Umbilical cord (tissue), 2 donors: Measurements from ENCODE around the gene HSPBP1. TPM values are rescaled to one million over a fixed set of nuclear protein-coding genes. Genes with fewer than 3 reads are reported as not detected.
"Not testable (repeated sequence)": the region's sequence is repeated elsewhere in the genome, so short reads cannot be mapped to it uniquely, and the experiment has no call there.

Source experiments
- DNase-seq: peaks from one replicate; pipeline ENCODE4 v3.0.0-alpha.2; 2015; ENCODE audit warnings: low spot score
- total RNA-seq: library from RNA; depleted of rRNA; stranded (reverse); fragments of >200 nt; gene quantifications from one replicate; pipeline ENCODE4 v1.2.3, GENCODE V29; 2014; ENCODE audit warnings: low replicate concordance; ENCODE audit not compliant: insufficient read depth

Gene HSPBP1, protein sequence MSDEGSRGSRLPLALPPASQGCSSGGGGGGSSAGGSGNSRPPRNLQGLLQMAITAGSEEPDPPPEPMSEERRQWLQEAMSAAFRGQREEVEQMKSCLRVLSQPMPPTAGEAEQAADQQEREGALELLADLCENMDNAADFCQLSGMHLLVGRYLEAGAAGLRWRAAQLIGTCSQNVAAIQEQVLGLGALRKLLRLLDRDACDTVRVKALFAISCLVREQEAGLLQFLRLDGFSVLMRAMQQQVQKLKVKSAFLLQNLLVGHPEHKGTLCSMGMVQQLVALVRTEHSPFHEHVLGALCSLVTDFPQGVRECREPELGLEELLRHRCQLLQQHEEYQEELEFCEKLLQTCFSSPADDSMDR
- total RNA-seq = 7.0 TPM

DNA sequence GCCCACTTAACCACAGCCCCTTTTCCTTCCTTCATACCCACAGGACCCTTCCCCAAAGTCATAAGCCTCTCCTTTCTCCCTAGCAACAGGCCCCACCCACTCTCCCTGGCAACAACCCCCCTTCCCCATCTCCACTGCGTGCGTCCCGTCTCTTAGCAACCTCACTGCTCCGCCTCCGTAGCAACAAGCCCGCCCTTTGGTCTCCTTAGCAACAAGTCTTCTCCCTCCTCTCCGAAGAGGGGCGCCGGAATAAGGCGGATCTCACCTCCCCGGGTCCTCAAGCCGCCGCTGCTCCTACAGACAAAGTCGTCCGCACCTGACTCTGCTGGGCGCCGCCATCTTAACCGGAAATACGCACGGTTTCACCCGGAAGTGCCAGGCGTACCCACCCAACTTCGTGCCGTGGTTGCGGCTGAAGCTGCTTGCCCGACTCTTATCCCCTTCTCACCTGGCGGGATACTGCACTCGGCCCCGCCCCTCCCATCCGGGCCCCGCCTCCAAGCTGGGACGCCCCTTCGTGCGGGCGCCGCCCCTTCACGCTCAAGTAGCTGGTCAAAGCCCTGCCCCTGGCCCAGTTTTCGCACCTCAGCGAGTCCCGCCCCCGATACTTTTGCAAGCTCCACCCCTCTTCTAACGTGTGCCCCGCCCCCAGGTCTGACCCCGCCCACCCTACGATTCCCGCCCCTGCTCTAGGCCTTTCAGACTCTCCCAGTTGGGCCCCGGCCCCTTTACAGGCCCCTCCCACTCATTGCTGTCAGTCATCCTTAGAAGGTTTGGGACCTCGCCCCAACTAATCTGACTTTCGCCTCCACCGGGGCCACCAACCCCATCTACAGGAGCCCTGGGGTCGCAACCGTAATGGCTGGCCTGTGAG, at the start of gene HSPBP1:
Gene HSPBP1 (minus strand): TSS at position 341 of the 874 bp plus-strand sequence. CDS start 502 bp downstream, outside the sequence.
- DNase-seq = peak; percentile 97

DNA sequence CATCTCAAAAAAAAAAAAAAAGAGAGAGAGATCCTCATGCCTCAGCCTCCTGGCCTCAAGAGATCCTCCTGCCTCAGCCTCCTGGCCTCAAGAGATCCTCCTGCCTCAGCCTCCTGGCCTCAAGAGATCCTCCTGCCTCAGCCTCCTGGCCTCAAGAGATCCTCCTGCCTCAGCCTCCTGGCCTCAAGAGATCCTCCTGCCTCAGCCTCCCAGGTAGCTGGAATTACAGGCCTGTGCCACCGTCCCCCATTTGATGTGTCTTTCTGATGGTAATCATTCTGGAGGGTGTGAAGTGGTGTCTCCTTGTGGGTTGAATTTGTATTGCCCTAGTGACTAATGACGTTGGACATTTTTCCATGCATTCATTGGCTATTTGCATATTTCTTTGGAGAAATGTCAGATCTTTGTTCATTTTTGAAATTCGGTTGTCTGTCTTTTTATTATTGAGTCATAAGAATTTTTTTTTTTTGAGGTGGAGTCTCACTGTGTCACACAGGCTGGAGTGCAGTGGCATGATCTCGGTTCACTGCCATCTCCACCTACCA, 48.9 kb upstream of the HSPBP1 start:
- not testable (repeated sequence) for DNase-seq

DNA sequence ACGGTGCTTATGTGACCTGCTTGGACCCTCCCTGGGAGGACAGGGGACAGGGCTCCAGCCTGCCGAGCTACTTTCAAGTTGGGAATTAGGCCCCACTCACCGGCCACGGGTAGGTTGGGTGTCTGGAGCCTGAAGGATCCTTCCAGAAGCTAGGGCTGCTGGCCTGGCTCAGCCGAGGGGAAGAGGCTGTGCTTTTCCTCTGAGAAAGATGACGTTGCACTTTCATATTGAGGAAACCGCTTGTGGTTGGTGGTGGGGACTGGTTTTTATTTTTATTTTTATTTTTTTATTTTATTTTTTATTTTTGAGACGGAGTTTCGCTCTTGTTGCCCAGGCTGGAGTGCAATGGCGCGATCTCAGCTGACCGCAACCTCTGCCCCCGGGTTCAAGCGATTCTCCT, 45.3 kb upstream of the HSPBP1 start, which contains the start of gene TMEM150B:
Gene TMEM150B (minus strand): TSS at position 170 of the 400 bp plus-strand sequence. CDS start 4,305 bp downstream, outside the sequence.
- no peak for DNase-seq

DNA sequence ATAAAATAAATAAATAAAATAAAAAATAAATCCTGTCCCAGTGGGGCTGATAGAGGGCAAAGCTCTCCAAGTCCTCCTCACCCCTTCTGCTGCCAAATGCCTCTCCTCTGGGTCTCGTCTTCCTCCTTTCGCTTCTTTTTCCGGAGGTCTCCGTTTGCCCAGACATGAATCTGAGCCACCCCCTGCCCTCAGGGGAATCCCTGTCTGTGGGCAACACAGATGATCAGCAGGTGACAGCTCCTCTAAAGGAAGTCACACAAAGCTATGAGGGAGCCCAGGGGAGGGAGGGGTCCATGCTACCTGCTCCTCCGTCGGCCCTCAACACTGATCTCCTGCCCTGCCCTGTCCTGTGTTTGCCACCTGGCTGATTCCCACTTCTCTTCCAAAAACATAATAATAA, 44.8 kb upstream of the HSPBP1 start:
- no peak for DNase-seq

DNA sequence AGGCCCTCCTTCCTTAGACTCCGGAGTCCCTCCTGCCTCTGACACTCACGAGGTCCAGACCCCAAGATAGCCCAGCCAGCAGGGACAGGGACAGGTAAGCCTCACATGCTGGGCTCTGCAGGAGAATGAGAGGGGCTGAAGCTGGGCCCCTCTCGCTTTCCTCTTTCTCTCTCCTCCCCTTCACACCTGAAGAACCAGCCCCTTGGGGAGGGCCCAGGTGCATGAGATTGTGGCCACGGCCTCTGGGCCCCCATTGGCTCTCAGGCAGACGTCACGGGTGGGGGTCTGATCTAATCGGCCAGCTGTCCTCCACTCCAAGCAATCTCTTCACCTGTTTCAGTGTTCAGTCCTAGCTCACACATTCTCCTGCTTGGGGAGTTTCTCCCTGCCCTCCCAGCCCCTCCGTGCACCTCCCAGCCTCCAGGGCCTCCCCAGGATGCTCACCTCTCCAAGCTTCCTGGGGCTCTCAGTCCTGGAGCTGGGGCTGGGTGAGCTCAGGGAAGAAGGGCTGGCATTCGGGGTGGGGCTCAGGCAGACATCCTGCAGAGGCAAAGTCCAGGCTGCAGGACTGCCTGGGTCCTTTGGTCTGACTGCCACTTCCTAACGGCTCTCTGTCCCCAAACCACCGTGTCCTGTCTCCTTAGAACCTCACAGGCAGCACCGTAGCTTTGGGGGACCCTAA, 42.4 kb upstream of the HSPBP1 start:
- no peak for DNase-seq

DNA sequence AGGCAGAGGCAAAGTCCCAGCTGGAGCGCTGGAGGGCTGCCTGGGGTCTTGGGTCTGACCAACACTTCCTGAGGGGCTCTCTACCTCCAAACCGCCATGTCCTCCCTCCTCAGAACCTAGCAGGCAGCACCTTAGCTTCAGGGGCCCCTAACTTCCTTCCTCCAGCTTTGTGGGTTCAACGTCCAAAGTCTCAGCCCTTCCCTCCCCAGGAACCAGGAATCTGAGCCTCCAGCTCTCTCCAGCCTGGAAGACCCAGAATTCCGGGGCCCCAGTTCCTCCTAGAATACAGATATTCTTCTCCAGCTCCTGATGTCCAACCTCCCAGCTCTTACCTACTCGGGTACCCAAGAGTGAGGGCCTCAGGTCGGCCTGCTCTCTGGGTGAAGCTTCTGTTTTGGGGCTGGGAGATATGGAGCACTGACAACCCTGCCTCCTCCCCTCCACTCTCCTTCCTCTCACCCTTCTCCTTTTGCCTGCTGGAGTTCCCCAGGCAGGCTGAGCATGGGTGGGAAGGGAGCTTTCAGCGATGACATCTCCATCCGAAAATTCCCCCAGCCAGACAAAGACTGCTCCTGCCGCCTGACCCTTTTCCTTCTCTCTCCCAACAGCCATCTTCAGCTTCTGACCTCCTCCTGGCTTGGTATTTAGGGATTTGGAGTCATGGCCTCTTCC, 41.7 kb upstream of the HSPBP1 start:
- no peak for DNase-seq

DNA sequence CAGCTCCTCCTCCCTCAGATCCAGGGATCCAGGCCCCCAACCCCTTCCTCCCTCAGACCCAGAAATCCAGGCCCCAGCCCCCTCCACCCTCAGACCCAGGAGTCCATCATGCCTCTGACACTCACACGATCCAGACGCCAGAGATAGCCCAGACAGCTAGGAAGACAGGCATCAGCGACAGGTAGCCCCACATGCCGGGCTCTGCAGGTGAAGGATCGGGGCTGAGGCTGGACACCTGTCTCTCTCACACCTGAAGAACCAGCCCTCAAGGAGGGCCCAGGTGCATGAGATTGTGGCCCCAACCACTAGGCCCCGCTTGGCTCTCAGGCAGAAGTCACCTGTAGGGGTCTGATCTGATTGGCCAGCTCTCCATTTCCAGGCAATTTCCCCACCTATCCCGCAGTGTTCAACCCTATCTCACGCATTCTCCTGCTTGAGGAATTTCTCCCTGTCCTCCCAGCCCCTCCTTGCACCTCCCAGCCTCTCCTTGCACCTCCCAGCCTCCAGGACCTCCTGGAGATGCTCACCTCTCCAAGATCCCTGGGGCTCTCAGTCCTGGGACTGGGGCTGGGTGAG, 41.0 kb upstream of the HSPBP1 start:
- no peak for DNase-seq

DNA sequence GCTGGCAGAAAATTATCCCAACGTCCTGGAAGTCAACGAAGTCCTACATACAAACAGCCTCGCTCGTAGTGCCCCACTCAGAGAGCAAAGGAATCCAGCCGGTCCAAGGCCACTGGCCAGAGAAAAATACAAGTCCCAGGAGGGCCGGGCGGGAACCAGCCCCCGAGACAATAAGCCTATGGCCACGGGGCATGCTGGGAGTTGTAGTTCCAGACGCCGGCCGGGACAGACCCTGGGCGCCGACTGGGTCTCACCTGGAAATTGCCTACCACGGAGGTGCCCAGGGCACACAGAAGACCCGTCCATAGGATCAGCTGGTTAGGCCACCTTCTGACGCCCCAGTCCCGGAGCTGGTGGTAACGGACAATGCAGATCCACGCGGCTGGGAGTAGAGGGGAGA, 39.9 kb upstream of the HSPBP1 start:
- DNase-seq = peak; percentile 54

DNA sequence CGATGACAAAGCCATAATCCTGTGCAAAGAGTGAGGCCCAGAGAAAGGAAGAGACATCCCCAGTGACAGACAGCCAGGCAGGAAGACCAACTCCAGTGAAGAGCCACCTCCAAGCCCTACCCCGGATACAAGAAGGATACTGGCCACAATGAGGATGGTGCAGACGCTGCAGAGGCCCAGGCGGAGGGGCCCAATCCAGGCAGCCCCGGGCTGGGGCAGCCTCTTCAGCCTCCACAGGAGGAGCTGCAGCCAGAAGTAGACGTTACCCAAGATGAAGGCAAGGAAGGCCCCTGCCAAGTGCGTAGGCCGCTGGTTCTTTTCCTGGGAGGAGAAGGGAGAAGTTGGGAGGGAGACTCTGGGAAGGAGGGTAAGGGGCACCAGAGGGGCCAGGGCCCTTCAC, 36.7 kb upstream of the HSPBP1 start:
- no peak for DNase-seq

DNA sequence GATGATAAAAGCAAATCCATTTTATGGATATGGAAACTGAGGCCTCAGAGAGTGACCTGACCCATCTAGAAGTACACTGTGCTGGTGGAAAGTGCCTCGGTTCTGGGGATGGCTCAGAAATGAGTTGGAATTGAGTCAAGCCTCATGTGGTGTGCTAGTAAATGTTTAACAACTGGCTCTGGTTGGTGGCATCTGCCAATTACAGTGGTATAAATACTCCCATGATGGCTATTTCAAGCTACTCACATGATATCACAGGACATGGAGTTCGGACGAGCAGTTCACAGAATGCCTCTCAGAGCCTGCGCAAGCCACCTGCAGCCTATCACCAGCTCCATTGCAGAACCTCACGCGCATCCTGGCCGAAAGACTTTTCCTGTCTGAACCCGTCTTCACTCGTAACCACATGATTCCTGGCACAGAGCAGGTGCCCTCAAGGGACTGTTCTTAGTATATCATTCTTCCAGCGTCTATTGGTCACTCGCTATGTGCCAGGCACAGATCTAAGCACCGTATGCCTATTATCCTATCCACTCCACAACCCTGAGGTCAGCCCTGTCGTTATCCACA, 36.1 kb upstream of the HSPBP1 start:
- DNase-seq = no peak

DNA sequence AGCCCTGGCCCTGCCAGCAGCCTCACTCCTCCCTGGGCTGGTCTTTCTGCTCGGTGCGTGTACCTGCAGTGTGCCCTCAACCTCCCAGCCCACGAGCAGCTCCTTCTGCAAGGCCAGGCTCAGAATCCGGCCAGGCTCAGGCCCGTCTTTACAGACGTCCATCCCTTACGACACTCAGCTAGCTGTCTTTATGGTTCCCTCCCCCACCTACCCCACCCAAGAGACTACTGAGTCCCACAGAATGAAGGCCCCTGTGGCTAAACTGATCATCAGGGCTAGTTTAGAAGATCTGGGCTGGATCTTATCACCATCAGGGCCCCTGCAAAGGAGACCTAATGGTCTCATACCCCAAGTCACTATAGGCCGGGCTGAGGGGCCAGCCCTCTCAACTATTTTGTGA, 34.5 kb upstream of the HSPBP1 start:
- DNase-seq = no peak

DNA sequence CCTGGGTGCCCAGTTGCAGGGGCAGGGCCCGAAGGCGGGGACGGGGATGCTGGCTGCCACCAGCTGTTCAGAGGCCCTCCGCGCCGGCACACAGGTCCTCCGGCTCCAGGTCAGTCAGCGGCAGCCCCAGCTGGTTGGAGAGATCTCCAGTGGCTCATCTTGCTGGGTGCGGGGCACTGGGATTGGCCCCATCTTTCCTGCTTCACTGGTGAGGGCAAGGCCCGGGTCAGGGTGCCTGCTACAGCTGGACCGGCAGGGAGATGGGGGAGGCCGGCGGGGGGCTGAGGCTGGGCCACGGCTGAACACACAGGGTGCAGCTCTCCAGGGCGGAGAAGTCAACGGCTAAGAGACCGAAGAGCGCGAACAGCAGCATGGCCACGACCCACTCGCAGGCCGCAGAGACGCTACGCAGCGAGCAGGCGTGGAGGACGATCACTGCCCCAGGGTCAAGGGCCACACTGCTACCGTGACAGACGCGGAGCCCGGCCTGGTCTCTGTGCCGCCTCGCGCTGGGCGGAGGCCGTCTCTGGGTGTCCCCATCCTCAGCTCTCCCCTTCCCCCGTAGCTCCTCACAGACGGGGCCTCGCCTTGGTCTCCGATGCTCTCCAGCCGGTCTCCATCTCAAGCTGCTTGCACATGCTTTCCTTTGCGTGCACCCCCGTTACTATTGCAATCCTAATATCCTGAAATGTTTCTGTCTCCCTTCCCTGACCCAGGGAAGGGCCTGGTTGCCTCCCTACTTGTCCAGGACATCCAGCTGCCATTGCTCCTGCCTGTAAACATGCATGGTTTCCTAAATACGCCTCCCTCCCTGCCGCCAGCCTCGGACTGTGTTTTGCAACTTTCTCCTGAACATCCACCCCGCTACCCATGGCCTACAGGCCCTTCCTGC, 33.0 kb upstream of the HSPBP1 start:
- no peak for DNase-seq

DNA sequence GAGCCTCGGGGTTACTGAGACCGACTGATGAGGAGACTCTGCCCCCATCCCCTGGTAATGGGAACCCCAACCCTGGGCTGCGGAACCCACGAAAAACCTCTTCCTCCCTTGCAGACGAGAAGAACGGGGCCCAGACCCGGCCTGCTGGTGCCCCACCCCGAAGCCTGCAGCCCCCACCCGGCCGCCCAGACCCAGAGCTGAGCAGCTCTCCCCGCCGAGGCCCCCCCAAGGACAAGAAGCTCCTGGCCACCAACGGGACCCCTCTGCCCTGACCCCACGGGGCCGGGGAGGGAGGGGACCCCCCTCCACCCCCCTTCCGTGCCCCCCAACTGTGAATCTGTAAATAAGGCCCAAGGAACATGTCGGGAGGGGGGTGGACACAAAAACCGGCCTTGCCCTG, 31.9 kb upstream of the HSPBP1 start:
- no peak for DNase-seq

DNA sequence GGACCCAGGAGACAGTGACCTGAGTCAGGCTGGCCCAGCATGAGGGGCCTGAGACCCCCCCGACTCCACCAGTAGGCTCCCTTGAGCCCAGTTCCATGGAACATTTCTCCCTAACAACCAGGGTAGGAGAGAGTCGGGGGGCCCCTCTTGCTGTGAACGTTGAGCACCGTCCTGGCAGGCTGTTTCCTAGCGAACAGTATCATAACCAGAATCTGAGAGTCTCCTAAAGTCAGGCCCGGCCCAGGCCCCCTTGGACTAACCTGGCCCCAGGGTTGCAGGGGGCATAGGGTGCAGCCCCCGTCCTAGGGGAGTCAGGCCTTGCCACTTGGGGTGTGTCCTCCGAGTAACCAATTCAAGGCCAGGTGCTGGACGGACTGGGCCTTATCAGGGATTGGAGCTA, 31.5 kb upstream of the HSPBP1 start:
- DNase-seq = no peak

DNA sequence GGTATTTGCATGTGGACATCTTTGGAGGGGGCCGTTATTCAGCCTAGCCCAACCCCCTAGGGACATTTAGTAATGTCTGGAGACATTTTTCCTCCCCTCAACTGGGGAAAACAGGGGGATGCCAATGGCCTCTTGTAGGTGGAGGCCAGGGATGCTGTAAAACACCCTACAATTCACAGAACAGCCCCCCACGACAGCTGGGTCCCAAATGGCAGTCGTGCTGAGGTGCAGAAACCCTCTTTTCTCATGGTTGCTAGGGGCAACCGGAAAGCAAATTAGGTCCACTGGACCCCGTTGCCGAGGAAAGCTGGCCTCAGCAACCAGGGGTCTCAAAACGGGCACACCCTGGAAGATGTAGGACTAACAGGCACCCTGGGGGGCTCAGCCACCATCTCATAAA, 30.6 kb upstream of the HSPBP1 start:
- DNase-seq = no peak

DNA sequence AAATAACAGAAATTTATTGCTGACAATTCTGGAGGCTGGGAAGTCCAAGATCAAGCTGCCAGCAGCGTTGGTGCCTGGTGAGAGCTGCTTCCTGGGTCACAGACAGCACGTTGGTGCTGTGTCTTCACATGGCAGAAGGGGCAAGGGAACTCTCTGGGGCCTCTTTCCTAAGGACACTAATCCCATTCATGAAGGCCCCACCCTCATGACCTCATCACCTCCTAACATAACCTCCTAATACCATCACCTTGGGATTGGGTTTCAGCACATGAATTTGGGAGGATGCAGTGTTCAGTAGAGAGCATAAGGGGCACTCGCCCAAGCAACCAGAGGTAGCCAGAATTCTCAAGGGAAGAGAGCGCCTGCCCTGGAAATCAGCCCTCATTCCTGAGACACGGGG, 29.5 kb upstream of the HSPBP1 start:
- no peak for DNase-seq

DNA sequence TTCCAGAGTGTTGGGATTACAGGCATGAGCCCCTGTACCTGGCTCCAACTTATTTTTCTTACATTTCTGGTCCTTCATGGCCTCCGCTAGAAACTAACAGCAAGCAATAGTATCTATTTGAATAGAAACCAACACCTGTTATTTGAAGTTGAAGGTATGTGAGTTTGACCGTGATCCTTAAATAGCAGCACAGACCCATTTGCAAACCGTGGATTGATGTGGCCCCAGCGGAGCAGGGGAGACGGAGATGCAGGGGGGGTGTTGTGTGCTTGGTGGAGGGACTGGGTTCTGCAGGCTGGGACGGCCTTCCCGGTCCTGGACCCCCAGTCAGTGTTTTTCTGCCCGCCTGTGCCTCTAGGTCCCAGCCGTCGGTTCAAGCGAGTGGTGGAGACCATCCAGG, 28.4 kb upstream of the HSPBP1 start:
- no peak for DNase-seq

DNA sequence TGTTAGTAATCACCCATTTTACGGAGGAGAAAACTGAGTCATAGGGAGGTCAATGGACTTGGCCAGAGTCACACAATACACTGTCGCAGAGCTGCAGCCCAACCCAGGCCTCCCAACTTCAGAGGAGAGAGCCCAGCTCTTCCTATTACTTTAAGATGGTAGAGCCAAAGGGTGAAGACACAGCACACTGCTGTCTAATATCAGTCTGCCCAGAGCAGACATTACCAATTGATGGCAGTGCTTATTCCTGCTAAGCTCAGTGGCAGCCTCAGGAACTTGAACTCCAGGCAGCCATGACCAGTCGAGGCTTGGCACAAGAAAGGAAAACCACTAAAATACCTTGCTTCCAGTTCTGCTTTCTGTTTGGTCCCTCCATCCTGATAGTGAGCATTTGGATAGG, 26.8 kb upstream of the HSPBP1 start:
- no peak for DNase-seq

DNA sequence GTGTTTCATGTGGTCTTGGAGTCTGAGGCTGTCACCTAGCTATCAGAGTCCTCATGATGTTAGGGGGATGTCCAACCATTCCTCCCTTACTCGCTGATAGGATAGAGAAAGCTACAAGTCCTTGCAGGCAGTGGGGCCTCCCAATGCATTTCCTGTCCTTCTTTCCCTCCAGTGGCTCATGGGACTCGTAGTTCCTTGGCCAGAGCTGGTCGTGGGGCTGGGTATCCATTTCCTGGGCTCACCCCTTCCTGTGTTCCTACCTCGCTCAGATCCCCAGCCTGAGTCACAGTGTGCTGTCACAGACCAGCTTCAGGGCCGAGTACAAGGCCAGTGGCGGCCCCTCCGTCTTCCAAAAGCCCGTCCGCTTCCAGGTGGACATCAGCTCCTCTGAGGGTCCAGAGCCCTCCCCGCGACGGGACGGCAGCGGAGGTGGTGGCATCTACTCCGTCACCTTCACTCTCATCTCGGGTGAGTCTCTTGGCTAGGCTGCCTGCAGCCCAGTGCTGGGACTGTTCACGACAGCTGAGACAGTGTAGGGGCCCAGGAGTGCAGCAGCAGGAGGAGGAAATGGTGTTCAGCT, 26.2 kb upstream of the HSPBP1 start:
- DNase-seq = no peak
